CD14-positive monocyte (primary cell): Measurements from ENCODE around the gene ARFGEF3. TPM values are rescaled to one million over a fixed set of nuclear protein-coding genes. Genes with fewer than 3 reads are reported as not detected.

Experiments
- DNase-seq, 3 donors: peaks; one replicate each; pipeline ENCODE4 v3.0.0-alpha.2; 2011 to 2022
- H2AFZ ChIP-seq: 2 replicates; pipeline ENCODE4 v1.6.0; 2012; ENCODE audit warnings: mild to moderate bottlenecking, low read depth, low read length, inconsistent platforms; ENCODE audit not compliant: insufficient read depth, poor library complexity, severe bottlenecking
- H3K27ac ChIP-seq, 2 donors: 1 replicate in 1 of 2; 2 replicates in 1 of 2; pipeline ENCODE4 v1.5.1; 2012 to 2013; ENCODE audit warnings: low read length in 2 of 2, control low read depth in 1 of 2, inconsistent platforms in 1 of 2, low read depth in 1 of 2, mild to moderate bottlenecking in 1 of 2
- H3K27me3 ChIP-seq, 2 donors: one replicate each; pipeline versions ENCODE4 v1.6.0 to v1.6.1; 2011 to 2013; ENCODE audit warnings: low read length in 2 of 2; ENCODE audit not compliant: control insufficient read depth in 2 of 2, insufficient read depth in 2 of 2
- H3K36me3 ChIP-seq, 2 donors: replicated peaks in 1 of 2; 1 replicate in 1 of 2; 2 replicates in 1 of 2; pipeline versions ENCODE4 v1.5.1 to v1.6.1; 2012 to 2013; ENCODE audit warnings: low read length in 2 of 2, control low read depth in 1 of 2, inconsistent platforms in 1 of 2, mild to moderate bottlenecking in 1 of 2; ENCODE audit not compliant: insufficient read depth in 2 of 2, control insufficient read depth in 1 of 2
- H3K4me1 ChIP-seq, 2 donors: 1 replicate in 1 of 2; 2 replicates in 1 of 2; pipeline versions ENCODE4 v1.5.1 to v1.6.1; 2012 to 2013; ENCODE audit warnings: low read length in 2 of 2, control low read depth in 1 of 2, inconsistent platforms in 1 of 2, mild to moderate bottlenecking in 1 of 2, moderate library complexity in 1 of 2; ENCODE audit not compliant: insufficient read depth in 2 of 2, control insufficient read depth in 1 of 2
- H3K4me2 ChIP-seq: replicated peaks from 2 replicates; pipeline ENCODE3; 2012; ENCODE audit warnings: low read length, moderate library complexity, mild to moderate bottlenecking; ENCODE audit not compliant: poor library complexity, severe bottlenecking; ENCODE audit errors: extremely low read depth
- H3K4me3 ChIP-seq, 3 experiments: fragments of 200-600 bp in 1 of 3; sonication (generic) in 1 of 3; replicated peaks in 1 of 3; 1 replicate in 2 of 3; 2 replicates in 1 of 3; pipeline ENCODE4 v1.5.1; 2011 to 2013; ENCODE audit warnings: low read length in 3 of 3, mild to moderate bottlenecking in 3 of 3, control low read depth in 2 of 3, low read depth in 2 of 3, inconsistent platforms in 1 of 3, moderate library complexity in 1 of 3
- H3K79me2 ChIP-seq: 2 replicates; pipeline ENCODE4 v1.6.0; 2012; ENCODE audit warnings: mild to moderate bottlenecking, control low read depth, inconsistent platforms, low read length, moderate library complexity; ENCODE audit not compliant: insufficient read depth
- H3K9ac ChIP-seq: 2 replicates; pipeline ENCODE4 v1.6.0; 2017; ENCODE audit warnings: low read length, mild to moderate bottlenecking; ENCODE audit not compliant: insufficient read depth, poor library complexity, severe bottlenecking
- H3K9me3 ChIP-seq, 2 donors: replicated peaks in 1 of 2; 1 replicate in 1 of 2; 2 replicates in 1 of 2; pipeline versions ENCODE4 v1.5.1 to v1.6.1; 2012 to 2013; ENCODE audit warnings: low read length in 2 of 2, control low read depth in 1 of 2; ENCODE audit not compliant: control insufficient read depth in 1 of 2, insufficient read depth in 1 of 2
- H4K20me1 ChIP-seq: 2 replicates; pipeline ENCODE4 v1.6.0; 2012; ENCODE audit warnings: mild to moderate bottlenecking, low read length, control low read depth, moderate library complexity; ENCODE audit not compliant: insufficient read depth
- H3K27ac Mint-ChIP-seq, 7 donors: one replicate each; pipeline ENCODE4 v1.8.0; 2020; ENCODE audit warnings: mild to moderate bottlenecking in 7 of 7, mixed read lengths in 7 of 7, moderate library complexity in 6 of 7, inconsistent platforms in 2 of 7
- H3K27me3 Mint-ChIP-seq, 3 donors: one replicate each; pipeline ENCODE4 v1.8.0; 2021 to 2022; ENCODE audit warnings: low read depth in 3 of 3, mild to moderate bottlenecking in 3 of 3, mixed read lengths in 3 of 3, moderate library complexity in 3 of 3, inconsistent platforms in 1 of 3
- H3K36me3 Mint-ChIP-seq, 2 donors: one replicate each; pipeline ENCODE4 v1.8.0; 2020; ENCODE audit warnings: mixed read lengths in 2 of 2, inconsistent platforms in 1 of 2, mild to moderate bottlenecking in 1 of 2
- H3K4me1 Mint-ChIP-seq: one replicate; pipeline ENCODE4 v1.8.0; 2020; ENCODE audit warnings: mild to moderate bottlenecking, mixed read lengths
- H3K4me3 Mint-ChIP-seq, 2 donors: one replicate each; pipeline ENCODE4 v1.8.0; 2020; ENCODE audit warnings: mild to moderate bottlenecking in 2 of 2, mixed read lengths in 2 of 2, moderate library complexity in 1 of 2
- H3K9me3 Mint-ChIP-seq, 7 donors: one replicate each; pipeline ENCODE4 v1.8.0; 2020 to 2022; ENCODE audit warnings: mixed read lengths in 7 of 7, mild to moderate bottlenecking in 6 of 7, moderate library complexity in 6 of 7, inconsistent platforms in 2 of 7
- CTCF ChIP-seq: fragments of 200-600 bp; IDR thresholded peaks from one replicate; pipeline ENCODE4 v1.8.0; 2022; ENCODE audit warnings: antibody characterized with exemption, mild to moderate bottlenecking
- WGBS: methylation state at CpG from one replicate; pipeline ENCODE4 v1.1.5; 2013; ENCODE audit warnings: missing lambda C conversion rate; ENCODE audit not compliant: insufficient coverage; 5-methylcytosine and 5-hydroxymethylcytosine counted together
- intact Hi-C, 2 donors: fragments of 100-400 bp; cut with micrococcal nuclease; formaldehyde crosslinking; loops; one replicate each; pipeline versions ENCODE4 v1.15.0 to v1.15.1; 2023
- polyA plus RNA-seq, 3 donors: library from polyadenylated mRNA; depleted of rRNA in 1 of 3; unstranded in 2 of 3; stranded (reverse) in 1 of 3; fragments of 300-500 nt in 2 of 3; fragments of >200 nt in 1 of 3; fragmentation: Illumina TruSeq in 2 of 3; gene quantifications; 1 replicate in 2 of 3; 2 replicates in 1 of 3; pipeline ENCODE4 v1.2.3, GENCODE V29; 2012 to 2021

The ARFGEF3 gene
- polyA plus RNA-seq, 3 donors: not detected

- no peak for TF ChIP-seq CTCF
- H3K27me3 Mint-ChIP-seq: peaks cover 2 to 5% (median 4%) of the 10 kb centered on the region in 3 donors
- Histone ChIP-seq H3K27me3 (peaks cover 0 to 2% of the 10 kb centered on the region in 2 donors), H3K4me1 (no peaks in the 10 kb centered on the region), H3K9ac (no peak overlapping the region), H3K36me3 (no peaks in the 10 kb centered on the region), H3K4me3 (no peak overlapping the region), H2AFZ (no peak overlapping the region), H3K27ac (no peak overlapping the region), H3K9me3 (no peaks in the 10 kb centered on the region), H3K4me2 (no peak overlapping the region), H3K79me2 (no peaks in the 10 kb centered on the region), H4K20me1 (no peaks in the 10 kb centered on the region)
- DNase-seq: no peak
- peaks cover 0 to 3% (median 0%) of the 10 kb centered on the region in 7 donors for H3K9me3 Mint-ChIP-seq
- no peaks in the 10 kb centered on the region for H3K4me1 Mint-ChIP-seq
- intact Hi-C loops: no loop called here
- H3K36me3 Mint-ChIP-seq: no peaks in the 10 kb centered on the region
- WGBS: no CpG with 5 or more reads among the region's 2 CpGs
- H3K4me3 Mint-ChIP-seq: no peak overlapping the region
- no peak overlapping the region for H3K27ac Mint-ChIP-seq
Observed at GRCh38 chr6:138347864-138348263, 186.1 kb downstream of the ARFGEF3 start.

GRCh38 chr6:138349891-138350290, 188.2 kb downstream of the ARFGEF3 start:
- Histone ChIP-seq H3K4me1 (no peaks in the 10 kb centered on the region), H3K27me3 (peaks cover 2% of the 10 kb centered on the region in 2 donors), H3K4me2 (no peak overlapping the region), H4K20me1 (no peaks in the 10 kb centered on the region), H3K27ac (no peak overlapping the region), H3K4me3 (no peak overlapping the region), H3K36me3 (no peaks in the 10 kb centered on the region), H3K9ac (no peak overlapping the region), H2AFZ (no peak overlapping the region), H3K9me3 (no peaks in the 10 kb centered on the region), H3K79me2 (no peaks in the 10 kb centered on the region)
- TF ChIP-seq CTCF: no peak
- H3K4me1 Mint-ChIP-seq: no peaks in the 10 kb centered on the region
- DNase-seq: no peak
- no CpG with 5 or more reads among the region's 3 CpGs for WGBS
- no peak overlapping the region for H3K4me3 Mint-ChIP-seq
- H3K27ac Mint-ChIP-seq: no peak overlapping the region
- peaks cover 0 to 7% (median 5%) of the 10 kb centered on the region in 3 donors for H3K27me3 Mint-ChIP-seq
- intact Hi-C loops: no loop called here
- no peaks in the 10 kb centered on the region for H3K36me3 Mint-ChIP-seq
- no peaks in the 10 kb centered on the region for H3K9me3 Mint-ChIP-seq
